Measurements from ENCODE around the gene GABARAP.

The GABARAP gene

GRCh38 chr17:7241783-7242716 is at the start of gene GABARAP:
Gene GABARAP, minus strand, starts transcription at chr17:7242449. Its CDS starts 119 bp downstream, at chr17:7242330.
- DNase-seq, result peak; percentile 77

- DNase-seq, result no peak
Observed at GRCh38 chr17:7290685-7291084, 48.4 kb upstream of the GABARAP start.

- no peak for DNase-seq
Observed at GRCh38 chr17:7290166-7290565, 47.9 kb upstream of the GABARAP start.

GRCh38 chr17:7289256-7290032 is 47.2 kb upstream of the GABARAP start:
- no peak for DNase-seq

- no peak for DNase-seq
Observed at GRCh38 chr17:7285679-7286078, 43.4 kb upstream of the GABARAP start.

GRCh38 chr17:7284911-7285310 is 42.7 kb upstream of the GABARAP start:
- DNase-seq, result no peak

GRCh38 chr17:7283471-7284216 is 41.4 kb upstream of the GABARAP start:
- no peak for DNase-seq

GRCh38 chr17:7282752-7283321 is 40.6 kb upstream of the GABARAP start:
- DNase-seq, result peak; percentile 29

GRCh38 chr17:7281953-7282751 is 39.9 kb upstream of the GABARAP start:
- DNase-seq, result no peak

GRCh38 chr17:7281074-7281952 is 39.1 kb upstream of the GABARAP start, which contains the start of gene SLC2A4:
Gene SLC2A4, plus strand, starts transcription at chr17:7281718. Its CDS starts 217 bp downstream, at chr17:7281935.
- peak; percentile 90 for DNase-seq

- peak; percentile 71 for DNase-seq
Observed at GRCh38 chr17:7280519-7281073, 38.3 kb upstream of the GABARAP start.

- no peak for DNase-seq
Observed at GRCh38 chr17:7279448-7279847, 37.2 kb upstream of the GABARAP start.

- DNase-seq, result peak; percentile 26
Observed at GRCh38 chr17:7266784-7267183, 24.5 kb upstream of the GABARAP start.

- DNase-seq, result no peak
Observed at GRCh38 chr17:7263801-7264078, 21.5 kb upstream of the GABARAP start.

- no peak for DNase-seq
Observed at GRCh38 chr17:7262935-7263800, 20.9 kb upstream of the GABARAP start.

- no peak for DNase-seq
Observed at GRCh38 chr17:7262192-7262934, 20.1 kb upstream of the GABARAP start, which contains the start of gene CLDN7. Gene CLDN7, minus strand, starts transcription at chr17:7262478. Its CDS starts 435 bp downstream, at chr17:7262043.

GRCh38 chr17:7261379-7262191 is 19.3 kb upstream of the GABARAP start:
- no peak for DNase-seq

Measured in HCEC 1CT (cell line).